PFSK-1 (cell line): Measurements from ENCODE around the gene MYRFL.

Experiments
- FOXP2 ChIP-seq: optimal IDR thresholded peaks from 2 replicates; pipeline ENCODE3; 2011; ENCODE audit warnings: borderline replicate concordance, control low read depth, inconsistent platforms; ENCODE audit not compliant: insufficient read depth; ENCODE audit errors: extremely low read length, extremely low read depth
- POLR2AphosphoS5 ChIP-seq: IDR thresholded peaks from 2 replicates; pipeline ENCODE4 v1.6.1; 2012; ENCODE audit warnings: low read depth, mild to moderate bottlenecking, control low read depth, low read length, moderate library complexity
- SIN3A ChIP-seq: IDR thresholded peaks from 2 replicates; pipeline ENCODE4 v1.6.1; 2012; ENCODE audit warnings: mild to moderate bottlenecking, low read length, moderate library complexity, borderline replicate concordance; ENCODE audit not compliant: insufficient read depth
- TAF1 ChIP-seq: IDR thresholded peaks from 2 replicates; pipeline ENCODE4 v1.6.1; 2012; ENCODE audit warnings: low read length, control low read depth, borderline replicate concordance; ENCODE audit not compliant: insufficient read depth
- TF ChIP-seq, protein P1 (sequence below), 2 experiments: IDR thresholded peaks; 2 replicates each; pipeline versions ENCODE4 v1.6.1 to v1.8.0; 2011 to 2012; ENCODE audit warnings: low read depth in 2 of 2, low read length in 2 of 2, control low read depth in 1 of 2, inconsistent platforms in 1 of 2, mild to moderate bottlenecking in 1 of 2, moderate library complexity in 1 of 2; ENCODE audit not compliant: insufficient read depth in 1 of 2

Gene MYRFL

GRCh38 chr12:69998922-69999321 is 173.9 kb downstream of the MYRFL start:
- TF ChIP-seq POLR2AphosphoS5: no peak
- TF ChIP-seq, protein P1, sequence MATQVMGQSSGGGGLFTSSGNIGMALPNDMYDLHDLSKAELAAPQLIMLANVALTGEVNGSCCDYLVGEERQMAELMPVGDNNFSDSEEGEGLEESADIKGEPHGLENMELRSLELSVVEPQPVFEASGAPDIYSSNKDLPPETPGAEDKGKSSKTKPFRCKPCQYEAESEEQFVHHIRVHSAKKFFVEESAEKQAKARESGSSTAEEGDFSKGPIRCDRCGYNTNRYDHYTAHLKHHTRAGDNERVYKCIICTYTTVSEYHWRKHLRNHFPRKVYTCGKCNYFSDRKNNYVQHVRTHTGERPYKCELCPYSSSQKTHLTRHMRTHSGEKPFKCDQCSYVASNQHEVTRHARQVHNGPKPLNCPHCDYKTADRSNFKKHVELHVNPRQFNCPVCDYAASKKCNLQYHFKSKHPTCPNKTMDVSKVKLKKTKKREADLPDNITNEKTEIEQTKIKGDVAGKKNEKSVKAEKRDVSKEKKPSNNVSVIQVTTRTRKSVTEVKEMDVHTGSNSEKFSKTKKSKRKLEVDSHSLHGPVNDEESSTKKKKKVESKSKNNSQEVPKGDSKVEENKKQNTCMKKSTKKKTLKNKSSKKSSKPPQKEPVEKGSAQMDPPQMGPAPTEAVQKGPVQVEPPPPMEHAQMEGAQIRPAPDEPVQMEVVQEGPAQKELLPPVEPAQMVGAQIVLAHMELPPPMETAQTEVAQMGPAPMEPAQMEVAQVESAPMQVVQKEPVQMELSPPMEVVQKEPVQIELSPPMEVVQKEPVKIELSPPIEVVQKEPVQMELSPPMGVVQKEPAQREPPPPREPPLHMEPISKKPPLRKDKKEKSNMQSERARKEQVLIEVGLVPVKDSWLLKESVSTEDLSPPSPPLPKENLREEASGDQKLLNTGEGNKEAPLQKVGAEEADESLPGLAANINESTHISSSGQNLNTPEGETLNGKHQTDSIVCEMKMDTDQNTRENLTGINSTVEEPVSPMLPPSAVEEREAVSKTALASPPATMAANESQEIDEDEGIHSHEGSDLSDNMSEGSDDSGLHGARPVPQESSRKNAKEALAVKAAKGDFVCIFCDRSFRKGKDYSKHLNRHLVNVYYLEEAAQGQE (IDR thresholded peaks at IDR 0.05; ENCODE audit: insufficient read depth in 1 of 2, low read depth in 2 of 2, low read length in 2 of 2): no peak
- no peak for TF ChIP-seq TAF1
- TF ChIP-seq FOXP2: no peak
- no peak for TF ChIP-seq SIN3A

DNA sequence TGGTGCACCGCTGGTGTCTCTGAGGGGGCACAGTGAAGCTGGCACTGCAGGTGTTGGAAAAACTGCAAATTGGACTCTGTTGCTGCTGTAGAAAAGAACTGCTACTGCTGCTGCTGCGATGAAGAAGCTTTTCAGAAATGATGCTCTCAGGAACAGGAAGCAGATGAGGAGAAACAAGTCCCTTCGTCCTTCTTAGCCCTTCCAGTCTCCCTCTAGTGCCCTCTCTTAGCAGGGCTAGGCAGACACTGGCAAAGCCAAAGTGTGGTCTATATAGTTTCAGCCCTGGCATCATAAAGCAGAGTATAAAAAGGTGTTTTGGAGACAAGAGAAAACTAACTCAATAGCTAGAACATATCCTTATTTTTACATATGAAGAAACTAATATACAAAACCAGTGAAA is 174.5 kb downstream of the MYRFL start:
- TF ChIP-seq SIN3A (no peak), FOXP2 (no peak), TAF1 (no peak), POLR2AphosphoS5 (no peak)
- TF ChIP-seq, protein P1 (IDR thresholded peaks at IDR 0.05; ENCODE audit: insufficient read depth in 1 of 2, low read depth in 2 of 2, low read length in 2 of 2): no peak

- TF ChIP-seq POLR2AphosphoS5 (no peak), TAF1 (no peak), SIN3A (no peak), FOXP2 (no peak)
- TF ChIP-seq, protein P1 (IDR thresholded peaks at IDR 0.05; ENCODE audit: insufficient read depth in 1 of 2, low read depth in 2 of 2, low read length in 2 of 2): no peak
Measured at GRCh38 chr12:70002097-70002911, 177.3 kb downstream of the MYRFL start.

- TF ChIP-seq, protein P1 (IDR thresholded peaks at IDR 0.05; ENCODE audit: insufficient read depth in 1 of 2, low read depth in 2 of 2, low read length in 2 of 2): no peak
- TF ChIP-seq POLR2AphosphoS5 (no peak), TAF1 (no peak), FOXP2 (no peak), SIN3A (no peak)
Measured at GRCh38 chr12:70002912-70003255, 177.9 kb downstream of the MYRFL start.
